Activated CD4-positive, CD25-positive, alpha-beta regulatory T cell treated with anti-CD3 and anti-CD28 coated beads, Interleukin-2, amount 50 U/mL, for 16 hours (primary cell): ENCODE measurements around the gene TRMT1.

Experiments used
- DNase-seq: peaks from one replicate; pipeline ENCODE4 v3.0.0-alpha.2; 2020; ENCODE audit warnings: low read depth, low spot score

Gene TRMT1

GRCh38 chr19:13102666-13103580 is 13.6 kb downstream of the TRMT1 start, which contains the start of gene LYL1:
Gene LYL1, minus strand, starts transcription at chr19:13102858. Its CDS starts 1,687 bp downstream, at chr19:13101171.
- DNase-seq: no peak

- no peak for DNase-seq
Observed at GRCh38 chr19:13102416-13102665, 14.2 kb downstream of the TRMT1 start.

GRCh38 chr19:13101590-13102415 is 14.7 kb downstream of the TRMT1 start:
- DNase-seq: no peak

GRCh38 chr19:13100841-13101589 is 15.5 kb downstream of the TRMT1 start:
- no peak for DNase-seq

- DNase-seq: peak; percentile 43
Observed at GRCh38 chr19:13100031-13100588, 16.4 kb downstream of the TRMT1 start.

- peak; percentile 55 for DNase-seq
Observed at GRCh38 chr19:13099073-13099999, 17.2 kb downstream of the TRMT1 start.

GRCh38 chr19:13098277-13099072 is 18.1 kb downstream of the TRMT1 start:
- no peak for DNase-seq

GRCh38 chr19:13097463-13098258 is 18.9 kb downstream of the TRMT1 start:
- no peak for DNase-seq

- DNase-seq: no peak
Observed at GRCh38 chr19:13097033-13097462, 19.5 kb downstream of the TRMT1 start.

GRCh38 chr19:13095934-13096927 is 20.3 kb downstream of the TRMT1 start:
- no peak for DNase-seq

GRCh38 chr19:13095393-13095784 is 21.2 kb downstream of the TRMT1 start:
- DNase-seq: no peak

- no peak for DNase-seq
Observed at GRCh38 chr19:13094771-13095392, 21.7 kb downstream of the TRMT1 start.

- no peak for DNase-seq
Observed at GRCh38 chr19:13094106-13094504, 22.4 kb downstream of the TRMT1 start.

GRCh38 chr19:13093407-13094105 is 23.0 kb downstream of the TRMT1 start:
- peak; percentile 72 for DNase-seq

GRCh38 chr19:13092606-13093235 is 23.8 kb downstream of the TRMT1 start:
- no peak for DNase-seq

GRCh38 chr19:13092158-13092543 is 24.4 kb downstream of the TRMT1 start:
- no peak for DNase-seq
